ENCODE measurements around the gene CHAT.

- TF ChIP-seq CTCF (conservative IDR thresholded peaks at IDR 0.05) (no peak), ZFX (IDR thresholded peaks at IDR 0.05) (no peak)
These were observed 10.8 kb downstream of the CHAT start for GRCh38 chr10:49624629-49625028.

All from C4-2B (cell line).